Astrocyte (in vitro differentiated cells and primary cell): Measurements from ENCODE around the gene ILKAP. TPM values are rescaled to one million over a fixed set of nuclear protein-coding genes. Genes with fewer than 3 reads are reported as not detected.
A peak's percentile ranks its signal among the peaks of the same experiment; 100 is the strongest.

ENCODE experiments used
- DNase-seq: peaks from one replicate; pipeline ENCODE4 v3.0.0-alpha.2; 2010; ENCODE audit warnings: low read depth
- FAIRE-seq: peaks from 2 replicates; lab custom pipeline; 2011; peaks lifted over from hg19 to GRCh38; lab: Jason Lieb, UNC
- H2AFZ ChIP-seq: 2 replicates; pipeline ENCODE4 v1.6.0; 2012; ENCODE audit warnings: low read depth, low read length, inconsistent platforms
- H3K27ac ChIP-seq: 2 replicates; pipeline ENCODE4 v1.5.1; 2011; ENCODE audit warnings: low read depth, low read length, inconsistent platforms
- H3K27me3 ChIP-seq: 2 replicates; pipeline ENCODE4 v1.6.0; 2011; ENCODE audit warnings: low read length, inconsistent platforms; ENCODE audit not compliant: insufficient read depth
- H3K36me3 ChIP-seq: 2 replicates; pipeline ENCODE4 v1.5.1; 2011; ENCODE audit warnings: low read length, inconsistent platforms; ENCODE audit not compliant: insufficient read depth
- H3K4me1 ChIP-seq: 2 replicates; pipeline ENCODE4 v1.5.1; 2011; ENCODE audit warnings: low read length, inconsistent platforms; ENCODE audit not compliant: insufficient read depth
- H3K4me2 ChIP-seq: 2 replicates; pipeline ENCODE4 v1.6.0; 2012; ENCODE audit warnings: low read length, inconsistent platforms
- H3K4me3 ChIP-seq: 2 replicates; pipeline ENCODE4 v1.5.1; 2011; ENCODE audit warnings: low read depth, mild to moderate bottlenecking, low read length, inconsistent platforms; ENCODE audit not compliant: insufficient read depth
- H3K79me2 ChIP-seq: 2 replicates; pipeline ENCODE4 v1.6.0; 2012; ENCODE audit warnings: mild to moderate bottlenecking, low read length, inconsistent platforms; ENCODE audit not compliant: insufficient read depth
- H3K9ac ChIP-seq: 2 replicates; pipeline ENCODE4 v1.6.0; 2012; ENCODE audit warnings: mild to moderate bottlenecking, low read length, inconsistent platforms
- H3K9me3 ChIP-seq: 2 replicates; pipeline ENCODE4 v1.5.1; 2012; ENCODE audit warnings: low read depth, mild to moderate bottlenecking, low read length, inconsistent platforms; ENCODE audit not compliant: insufficient read depth
- H4K20me1 ChIP-seq: 2 replicates; pipeline ENCODE4 v1.6.0; 2012; ENCODE audit warnings: low read length, inconsistent platforms; ENCODE audit not compliant: insufficient read depth
- H3K27ac Mint-ChIP-seq: one replicate; pipeline ENCODE4 v1.8.0; 2021; ENCODE audit warnings: mild to moderate bottlenecking, mixed read lengths; ENCODE audit not compliant: unreplicated experiment
- H3K27me3 Mint-ChIP-seq: one replicate; pipeline ENCODE4 v1.8.0; 2021; ENCODE audit warnings: low read depth, mixed read lengths; ENCODE audit not compliant: unreplicated experiment
- H3K36me3 Mint-ChIP-seq: one replicate; pipeline ENCODE4 v1.8.0; 2021; ENCODE audit warnings: low read depth, mixed read lengths; ENCODE audit not compliant: unreplicated experiment
- H3K4me1 Mint-ChIP-seq: one replicate; pipeline ENCODE4 v1.8.0; 2021; ENCODE audit warnings: low read depth, mixed read lengths; ENCODE audit not compliant: unreplicated experiment
- H3K4me3 Mint-ChIP-seq: one replicate; pipeline ENCODE4 v1.8.0; 2021; ENCODE audit warnings: mild to moderate bottlenecking, moderate library complexity, mixed read lengths; ENCODE audit not compliant: unreplicated experiment
- H3K9me3 Mint-ChIP-seq: one replicate; pipeline ENCODE4 v1.8.0; 2021; ENCODE audit warnings: mild to moderate bottlenecking, mixed read lengths; ENCODE audit not compliant: unreplicated experiment
- EZH2 ChIP-seq: IDR thresholded peaks from 2 replicates; pipeline ENCODE4 v1.6.1; 2012; ENCODE audit warnings: mild to moderate bottlenecking, low read length, inconsistent platforms; ENCODE audit not compliant: insufficient read depth
- total RNA-seq: library from RNA; stranded (reverse); gene quantifications from 2 replicates; pipeline ENCODE4 v1.2.1, GENCODE V29; 2021
- TF ChIP-seq, protein P1 (sequence below): IDR thresholded peaks from 2 replicates; pipeline ENCODE4 v1.5.1; 2011; ENCODE audit warnings: low read depth, mild to moderate bottlenecking, inconsistent platforms, low read length, moderate library complexity; ENCODE audit not compliant: insufficient read depth

The ILKAP gene
- total RNA-seq, 1 donor from 2014 or later, result 32.3 TPM

DNA sequence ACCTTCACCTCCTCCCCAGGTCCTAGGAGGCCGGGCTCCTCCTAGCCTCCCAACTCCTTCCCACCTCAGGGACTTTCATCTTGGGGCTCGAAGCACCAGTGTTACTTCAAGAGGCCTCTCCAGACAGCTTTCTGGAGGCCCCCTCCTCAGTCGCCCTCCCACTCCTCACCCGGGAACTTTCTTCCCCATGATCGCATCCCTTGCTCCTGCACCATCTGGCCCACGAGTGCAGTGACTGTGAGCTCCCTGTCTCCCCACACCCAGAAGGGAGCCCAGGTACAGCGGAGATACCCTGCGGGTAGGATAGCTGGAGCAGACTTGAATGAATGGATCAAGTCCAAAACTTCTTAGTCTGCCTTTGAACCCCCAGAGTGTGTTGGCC, 38.6 kb downstream of the ILKAP start:
- Histone ChIP-seq H3K4me2 (no peak overlapping the region), H2AFZ (no peak overlapping the region), H3K79me2 (peaks cover 5% of the 10 kb centered on the region), H3K4me3 (no peak overlapping the region), H3K27ac (no peak overlapping the region), H3K9me3 (no peaks in the 10 kb centered on the region), H3K4me1 (peaks cover 42% of the 10 kb centered on the region), H3K36me3 (no peaks in the 10 kb centered on the region), H3K27me3 (no peaks in the 10 kb centered on the region), H4K20me1 (no peaks in the 10 kb centered on the region), H3K9ac (no peak overlapping the region)
- Mint-ChIP-seq H3K27me3 (peaks cover 21% of the 10 kb centered on the region), H3K4me3 (peak overlapping the region; percentile 20), H3K27ac (peak overlapping the region; percentile 53), H3K36me3 (peaks cover 14% of the 10 kb centered on the region), H3K9me3 (no peaks in the 10 kb centered on the region), H3K4me1 (peaks cover 22% of the 10 kb centered on the region)
- no peak for TF ChIP-seq EZH2
- TF ChIP-seq, protein P1, sequence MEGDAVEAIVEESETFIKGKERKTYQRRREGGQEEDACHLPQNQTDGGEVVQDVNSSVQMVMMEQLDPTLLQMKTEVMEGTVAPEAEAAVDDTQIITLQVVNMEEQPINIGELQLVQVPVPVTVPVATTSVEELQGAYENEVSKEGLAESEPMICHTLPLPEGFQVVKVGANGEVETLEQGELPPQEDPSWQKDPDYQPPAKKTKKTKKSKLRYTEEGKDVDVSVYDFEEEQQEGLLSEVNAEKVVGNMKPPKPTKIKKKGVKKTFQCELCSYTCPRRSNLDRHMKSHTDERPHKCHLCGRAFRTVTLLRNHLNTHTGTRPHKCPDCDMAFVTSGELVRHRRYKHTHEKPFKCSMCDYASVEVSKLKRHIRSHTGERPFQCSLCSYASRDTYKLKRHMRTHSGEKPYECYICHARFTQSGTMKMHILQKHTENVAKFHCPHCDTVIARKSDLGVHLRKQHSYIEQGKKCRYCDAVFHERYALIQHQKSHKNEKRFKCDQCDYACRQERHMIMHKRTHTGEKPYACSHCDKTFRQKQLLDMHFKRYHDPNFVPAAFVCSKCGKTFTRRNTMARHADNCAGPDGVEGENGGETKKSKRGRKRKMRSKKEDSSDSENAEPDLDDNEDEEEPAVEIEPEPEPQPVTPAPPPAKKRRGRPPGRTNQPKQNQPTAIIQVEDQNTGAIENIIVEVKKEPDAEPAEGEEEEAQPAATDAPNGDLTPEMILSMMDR, result no peak
- DNase-seq (no peak), FAIRE-seq (no peak)

DNA sequence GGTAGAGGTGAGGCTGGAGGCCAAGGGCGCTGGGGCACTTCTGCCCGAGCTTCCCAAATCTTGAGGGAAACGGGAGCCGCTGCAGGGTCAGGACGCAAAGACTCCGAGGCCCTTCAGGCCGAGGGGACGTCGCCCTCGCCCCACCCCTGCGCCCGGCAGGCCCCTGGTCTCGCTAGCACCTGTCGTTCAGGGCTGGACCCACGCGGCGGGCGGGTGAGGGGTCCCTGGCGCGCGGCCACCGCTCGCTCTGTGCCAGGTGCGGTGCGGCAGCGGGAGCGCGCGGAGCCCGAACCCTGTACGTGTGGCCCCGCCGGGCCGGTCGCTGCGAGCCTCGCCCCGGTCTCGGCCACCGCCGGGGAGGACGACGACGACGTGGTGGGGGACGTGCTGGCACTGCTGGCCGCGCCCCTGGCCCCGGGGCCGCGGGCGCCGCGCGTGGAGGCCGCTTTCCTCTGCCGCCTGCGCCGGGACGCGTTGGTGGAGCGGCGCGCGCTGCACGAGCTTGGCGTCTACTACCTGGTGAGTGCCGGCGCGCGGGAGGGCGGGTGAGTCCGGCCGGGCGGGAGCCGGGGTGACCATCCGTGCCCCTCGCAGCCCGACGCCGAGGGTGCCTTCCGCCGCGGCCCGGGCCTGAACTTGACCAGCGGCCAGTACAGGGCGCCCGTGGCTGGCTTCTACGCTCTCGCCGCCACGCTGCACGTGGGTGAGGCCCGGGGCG, 39.9 kb downstream of the ILKAP start:
- peaks cover 35% of the 10 kb centered on the region for H3K4me1 ChIP-seq
- peak overlapping the region; percentile 50 for H2AFZ ChIP-seq
- H3K79me2 ChIP-seq, result peaks cover 5% of the 10 kb centered on the region
- H3K36me3 ChIP-seq, result no peaks in the 10 kb centered on the region
- Mint-ChIP-seq H3K4me1 (peaks cover 10% of the 10 kb centered on the region), H3K4me3 (no peak overlapping the region), H3K27me3 (peaks cover 26% of the 10 kb centered on the region), H3K9me3 (no peaks in the 10 kb centered on the region), H3K27ac (no peak overlapping the region), H3K36me3 (peaks cover 14% of the 10 kb centered on the region)
- H4K20me1 ChIP-seq, result no peaks in the 10 kb centered on the region
- H3K4me2 ChIP-seq, result peak overlapping the region; percentile 85
- peak overlapping the region; percentile 46 for H3K4me3 ChIP-seq
- H3K9ac ChIP-seq, result peak overlapping the region; percentile 46
- no peak overlapping the region for H3K27ac ChIP-seq
- no peak for TF ChIP-seq EZH2
- TF ChIP-seq, protein P1, result no peak
- H3K9me3 ChIP-seq, result no peaks in the 10 kb centered on the region
- no peak for FAIRE-seq
- DNase-seq, result no peak
- no peaks in the 10 kb centered on the region for H3K27me3 ChIP-seq

DNA sequence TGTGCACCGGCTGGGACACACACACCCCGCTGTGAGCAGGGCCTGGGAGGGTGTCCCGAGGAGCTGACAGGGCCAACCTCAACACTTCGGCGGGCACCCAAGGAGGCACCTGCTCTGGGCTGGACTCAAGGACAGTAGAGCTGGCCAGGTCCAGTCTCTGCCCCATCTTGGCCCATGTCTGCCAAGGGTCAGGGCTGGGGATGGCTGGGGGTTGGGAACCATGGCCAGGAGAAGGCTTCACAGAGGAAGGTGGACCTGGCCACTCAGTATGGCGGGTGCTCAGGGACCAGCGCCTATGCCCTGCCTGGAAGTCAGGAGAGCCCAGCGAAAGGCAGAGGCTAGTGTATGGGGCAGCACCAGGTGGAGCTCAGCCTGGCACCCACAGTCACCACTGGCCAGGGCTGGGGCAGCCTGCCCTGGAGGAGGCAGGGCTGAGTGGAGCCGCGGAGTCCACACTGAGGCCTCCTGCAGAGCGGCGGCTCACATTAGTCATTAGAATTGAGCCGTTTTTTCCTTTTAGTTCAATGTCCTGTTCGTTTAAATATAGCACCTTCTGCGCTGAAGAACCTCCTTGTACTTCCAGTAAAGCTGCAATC, 40.6 kb downstream of the ILKAP start:
- TF ChIP-seq EZH2, result no peak
- TF ChIP-seq, protein P1, result no peak
- Histone ChIP-seq H3K4me3 (peak overlapping the region; percentile 46), H3K9me3 (no peaks in the 10 kb centered on the region), H3K9ac (peak overlapping the region; percentile 46), H2AFZ (peak overlapping the region; percentile 50), H3K27me3 (no peaks in the 10 kb centered on the region), H3K36me3 (no peaks in the 10 kb centered on the region), H4K20me1 (no peaks in the 10 kb centered on the region), H3K4me1 (peaks cover 28% of the 10 kb centered on the region), H3K27ac (no peak overlapping the region), H3K79me2 (peaks cover 2% of the 10 kb centered on the region), H3K4me2 (peak overlapping the region; percentile 85)
- H3K4me3 Mint-ChIP-seq, result no peak overlapping the region
- FAIRE-seq, result no peak
- H3K9me3 Mint-ChIP-seq, result no peaks in the 10 kb centered on the region
- peaks cover 26% of the 10 kb centered on the region for H3K27me3 Mint-ChIP-seq
- no peak for DNase-seq
- peaks cover 6% of the 10 kb centered on the region for H3K4me1 Mint-ChIP-seq
- peaks cover 11% of the 10 kb centered on the region for H3K36me3 Mint-ChIP-seq
- H3K27ac Mint-ChIP-seq, result no peak overlapping the region
